HG03354 (cell line): ENCODE results near the gene FRMD8.
"Not testable (repeated sequence)": the region's sequence is repeated elsewhere in the genome, so short reads cannot be mapped to it uniquely, and the experiment has no call there.

Experiments
- ATAC-seq: cut with Tn5 transposase; IDR thresholded peaks from one replicate; pipeline ENCODE4 v1.9.1; 2021; ENCODE audit warnings: mild to moderate bottlenecking; ENCODE audit not compliant: unreplicated experiment, poor library complexity, severe bottlenecking

FRMD8 gene

DNA sequence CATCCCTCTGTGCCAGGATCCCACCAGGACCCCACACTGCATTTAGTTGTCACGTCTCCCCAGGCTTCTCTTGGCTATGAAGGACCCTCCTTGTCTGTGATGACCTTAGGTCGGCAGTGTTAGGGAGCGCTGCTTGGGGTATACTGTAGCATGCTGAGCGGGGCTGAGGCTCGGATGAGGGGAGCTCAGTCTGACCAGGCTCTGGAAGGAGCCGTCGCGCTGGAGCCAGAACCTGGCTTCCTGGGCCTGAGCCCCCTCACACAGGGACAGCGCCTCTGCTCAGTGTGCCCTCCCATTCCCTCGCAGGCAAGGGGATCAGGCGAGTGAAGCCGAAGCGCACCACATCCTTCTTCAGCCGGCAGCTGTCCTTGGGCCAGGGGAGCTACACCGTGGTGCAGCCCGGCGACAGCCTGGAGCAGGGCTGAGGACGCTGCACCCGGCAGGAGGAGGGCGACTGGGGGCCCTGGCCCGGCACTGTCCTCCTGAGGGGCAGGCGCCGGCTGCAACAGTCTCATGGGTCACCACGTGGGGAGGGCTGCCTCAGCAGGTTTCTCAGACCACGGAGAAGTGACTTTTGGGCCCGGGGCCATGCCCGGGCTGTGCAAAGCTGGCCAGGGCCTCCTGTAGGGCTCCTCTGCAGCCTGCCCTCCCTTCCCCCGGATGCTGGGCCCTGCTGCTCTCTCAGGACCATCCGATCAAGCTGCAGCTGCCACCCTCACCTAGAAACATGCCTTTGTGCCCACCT lies 24.7 kb downstream of the FRMD8 start:
- ATAC-seq, result no peak

- ATAC-seq, result no peak
Observed at GRCh38 chr11:65411681-65412070, 25.2 kb downstream of the FRMD8 start.

- no peak for ATAC-seq
Observed at GRCh38 chr11:65412271-65413076, 26.0 kb downstream of the FRMD8 start.

- ATAC-seq, result not testable (repeated sequence)
Observed at GRCh38 chr11:65413077-65413664, 26.7 kb downstream of the FRMD8 start.

DNA sequence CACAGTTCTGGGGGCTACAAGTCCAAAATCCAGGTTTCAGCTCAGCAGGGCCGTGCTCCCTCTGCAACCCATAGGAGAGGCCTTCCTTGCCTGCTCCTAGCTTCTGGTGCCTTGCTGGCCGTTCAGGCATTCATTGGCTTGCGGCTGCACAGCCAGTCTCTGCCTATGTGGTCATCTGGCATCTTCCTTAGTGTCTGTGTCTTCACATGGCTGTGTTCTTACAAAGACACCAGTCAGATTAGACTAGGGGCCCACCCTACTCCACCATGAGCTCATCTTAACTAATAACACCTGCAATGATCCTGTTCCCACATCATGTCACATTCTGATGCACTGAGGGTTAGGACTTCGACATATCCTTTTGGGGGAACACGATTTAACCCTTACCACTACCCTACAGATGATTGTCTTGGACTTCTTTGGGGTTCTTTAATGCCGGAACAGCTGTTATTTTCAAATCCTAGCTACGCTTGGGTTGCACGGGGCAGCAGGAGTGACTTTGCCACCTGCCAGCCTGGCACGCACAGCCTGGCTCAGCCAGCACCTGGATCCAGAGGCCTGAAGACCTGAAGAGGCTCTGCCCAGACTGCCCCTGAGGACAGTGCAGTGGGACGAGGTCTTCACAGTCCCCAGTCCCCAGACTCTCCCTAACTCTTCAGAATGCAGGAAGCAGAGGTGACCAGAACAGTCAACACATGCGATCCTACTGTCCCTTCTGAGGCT lies 28.5 kb downstream of the FRMD8 start:
- ATAC-seq, result no peak

DNA sequence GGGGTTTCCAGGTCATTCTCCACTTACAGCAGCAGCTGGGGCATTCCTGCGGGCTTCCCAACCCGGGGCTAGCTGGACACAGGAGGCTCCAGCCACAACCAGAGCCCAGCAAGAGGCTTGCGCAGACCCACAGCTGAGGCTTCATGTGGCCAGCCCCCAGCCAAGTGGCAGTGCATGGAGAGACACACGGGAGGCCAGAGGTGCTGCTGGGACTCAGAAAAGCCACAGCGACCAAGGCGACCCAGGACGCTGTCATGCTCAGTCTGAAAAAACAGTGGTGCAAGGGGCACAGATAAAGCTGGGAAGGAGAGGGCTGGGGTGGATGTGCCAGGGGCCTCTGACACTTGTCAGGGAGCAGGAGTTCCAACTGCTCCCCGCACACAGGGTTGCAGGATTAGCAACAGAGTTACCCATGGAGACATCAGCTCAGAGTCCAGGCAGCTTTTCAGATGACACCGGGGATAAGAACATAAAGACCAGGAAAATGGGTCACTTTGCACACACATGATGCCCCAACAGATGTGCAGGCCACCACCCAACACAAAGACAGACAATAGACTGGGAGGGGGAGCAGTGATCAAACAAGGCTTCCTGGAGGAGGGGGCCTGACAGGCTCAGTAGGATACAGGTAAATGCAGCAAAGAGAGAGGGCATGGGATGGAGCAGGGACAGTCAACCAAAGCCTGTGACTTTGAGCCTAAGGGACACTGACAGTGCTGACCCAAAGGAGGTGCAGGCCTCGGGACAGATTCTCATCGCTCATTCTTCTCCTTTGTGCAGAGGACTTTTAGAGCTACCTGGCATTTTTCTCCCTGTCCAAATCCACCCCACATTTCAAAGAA lies 29.3 kb downstream of the FRMD8 start:
- ATAC-seq, result no peak

- peak; percentile 32 for ATAC-seq
Observed at GRCh38 chr11:65416341-65416824, 29.9 kb downstream of the FRMD8 start.

DNA sequence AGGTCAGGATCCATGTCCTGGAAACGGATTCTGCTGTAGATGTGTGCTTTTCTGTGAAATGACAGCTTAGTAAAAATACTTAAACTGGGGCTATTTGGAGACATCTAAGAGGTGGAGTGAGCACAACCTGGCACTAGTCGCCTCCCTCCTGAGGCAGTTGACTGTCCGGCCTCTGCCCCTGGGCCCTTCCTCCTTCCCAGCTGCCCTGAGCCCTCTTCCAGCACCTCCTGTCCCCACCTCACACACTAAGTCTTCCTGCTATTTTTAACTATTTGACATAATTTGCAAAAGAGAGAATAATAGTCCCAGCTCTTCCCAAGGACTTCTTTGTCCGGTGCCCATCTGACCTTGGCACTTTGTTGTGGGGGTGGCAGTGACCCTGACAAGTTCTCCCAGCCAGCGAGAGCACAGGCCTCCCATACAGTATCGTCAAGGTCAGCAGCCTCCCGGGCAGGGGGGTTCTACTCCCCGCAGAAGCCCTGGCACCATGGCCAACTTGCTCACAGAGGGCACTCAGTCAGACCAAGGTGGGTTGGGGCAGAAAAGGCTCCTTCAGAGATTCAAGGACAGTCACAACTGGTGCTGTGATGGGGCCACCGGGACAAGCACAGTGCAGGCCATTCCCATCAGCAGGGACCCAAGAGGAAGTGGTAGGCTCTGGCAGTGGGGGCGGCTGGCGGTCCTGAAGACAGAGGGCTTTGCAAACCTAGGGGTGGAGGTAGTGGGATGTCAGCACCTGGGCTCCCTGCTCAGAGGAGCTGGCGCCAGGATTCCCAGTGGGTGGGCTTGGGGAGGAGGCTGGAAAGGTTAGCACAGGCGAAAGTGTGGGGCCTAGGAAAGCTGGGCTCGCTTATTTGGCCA lies 30.6 kb downstream of the FRMD8 start:
- no peak for ATAC-seq

GRCh38 chr11:65417702-65418430 lies 31.4 kb downstream of the FRMD8 start:
- ATAC-seq, result no peak

- ATAC-seq, result no peak
Observed at GRCh38 chr11:65418431-65418680, 31.9 kb downstream of the FRMD8 start.

DNA sequence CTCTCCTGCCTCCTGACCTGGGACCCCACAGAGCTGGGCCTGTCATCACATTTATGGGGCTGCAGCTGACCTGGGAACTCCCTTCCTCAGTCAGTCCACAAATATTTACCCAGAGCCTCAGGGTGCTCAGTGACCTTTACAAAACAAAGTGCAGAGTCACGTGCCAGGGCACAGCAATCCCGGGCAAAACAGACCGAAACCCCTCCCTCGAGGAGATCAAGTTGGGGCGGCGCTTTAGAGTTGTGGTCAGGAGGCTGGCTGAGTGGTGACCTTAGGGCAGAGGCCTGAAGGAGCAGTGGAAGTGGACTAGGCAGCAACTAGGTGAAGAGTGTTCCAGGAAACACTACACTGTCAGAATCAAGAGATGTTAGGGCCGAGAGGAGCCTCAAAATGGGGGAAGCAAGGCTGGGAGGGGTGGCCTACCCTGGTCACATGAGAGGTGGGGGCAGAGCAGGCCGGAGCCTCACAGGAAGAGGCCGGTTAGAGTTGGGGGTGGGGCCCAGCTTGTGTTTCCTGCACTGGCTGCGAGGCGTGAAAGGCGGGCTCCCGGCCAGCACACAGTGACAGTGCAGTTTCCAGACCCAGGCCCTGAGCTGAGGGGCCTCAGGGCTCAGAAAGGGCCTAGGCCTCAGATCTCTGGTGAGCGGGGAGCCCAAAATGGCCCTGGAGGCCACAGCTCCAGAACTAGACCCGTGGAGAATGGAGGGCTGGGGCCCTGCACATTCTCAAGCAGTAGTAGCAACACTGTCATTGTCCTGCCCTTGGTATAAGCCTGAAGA lies 32.4 kb downstream of the FRMD8 start:
- ATAC-seq, result peak; percentile 44

DNA sequence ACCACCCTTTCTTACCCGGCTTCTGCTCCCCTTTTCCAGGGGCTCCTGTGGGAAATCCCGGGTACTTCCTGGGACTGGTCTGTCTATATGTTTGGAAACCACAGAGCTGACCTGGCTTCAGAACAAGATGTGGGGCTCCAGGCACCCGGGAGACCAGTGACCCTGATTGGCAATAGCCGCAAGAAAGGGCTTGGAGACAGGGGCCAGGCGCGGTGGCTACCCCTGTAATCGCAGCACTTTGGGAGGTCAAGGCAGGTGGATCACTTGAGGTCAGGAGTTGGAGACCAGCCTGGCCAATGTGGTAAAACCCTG lies 33.0 kb downstream of the FRMD8 start:
- ATAC-seq, result no peak

DNA sequence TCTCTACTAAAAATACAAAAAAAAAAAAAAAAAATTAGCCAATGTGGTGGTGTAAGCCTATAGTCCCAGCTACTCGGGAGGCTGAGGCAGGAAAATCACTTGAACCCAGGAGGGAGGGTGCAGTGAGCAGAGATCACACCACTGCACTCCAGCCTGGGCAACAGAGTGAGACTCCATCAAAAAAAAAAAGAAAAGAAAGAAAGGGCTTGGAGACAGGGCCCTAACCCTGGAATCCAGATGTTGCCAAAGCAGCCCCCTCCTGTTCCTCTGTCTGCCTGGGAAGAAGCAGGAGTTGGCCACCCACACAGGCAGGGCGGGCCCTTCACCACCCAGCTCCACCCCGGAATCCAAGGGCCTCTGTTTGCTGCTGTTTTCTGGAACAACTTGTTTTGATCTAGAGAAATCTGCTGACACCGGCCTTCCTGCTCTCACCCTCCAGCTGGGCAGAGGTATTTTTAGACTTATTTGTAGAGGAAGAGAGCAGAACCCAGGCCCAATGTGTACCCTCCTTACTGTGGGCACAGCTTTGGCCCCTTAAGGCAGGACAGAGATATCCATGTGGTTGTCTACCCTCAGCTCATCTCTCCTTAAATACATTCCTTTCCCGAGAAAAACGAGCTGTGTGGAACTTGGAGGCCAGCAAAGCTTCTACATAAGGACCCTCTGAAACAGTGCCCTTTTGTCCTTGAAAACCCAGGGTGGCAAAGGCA lies 33.5 kb downstream of the FRMD8 start:
- no peak for ATAC-seq

DNA sequence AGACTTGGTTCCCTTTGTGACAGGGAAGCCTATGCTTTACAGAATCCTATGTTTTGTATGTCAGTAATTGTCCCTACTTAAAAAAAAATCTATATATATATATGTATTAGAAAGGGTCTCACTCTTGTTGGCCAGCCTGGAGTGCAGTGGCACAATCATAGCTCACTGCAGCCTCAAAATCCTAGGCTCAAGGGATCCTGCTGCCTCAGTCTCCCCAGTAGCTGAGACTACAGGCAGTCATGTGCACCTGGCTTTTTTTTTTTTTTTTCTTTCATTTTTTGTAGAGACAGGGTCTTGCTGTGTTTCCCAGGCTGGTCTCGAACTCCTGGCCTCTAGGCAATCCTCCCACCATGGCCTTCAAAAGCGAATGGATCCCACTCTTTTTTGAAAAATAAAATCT lies 34.1 kb downstream of the FRMD8 start:
- ATAC-seq, result no peak

DNA sequence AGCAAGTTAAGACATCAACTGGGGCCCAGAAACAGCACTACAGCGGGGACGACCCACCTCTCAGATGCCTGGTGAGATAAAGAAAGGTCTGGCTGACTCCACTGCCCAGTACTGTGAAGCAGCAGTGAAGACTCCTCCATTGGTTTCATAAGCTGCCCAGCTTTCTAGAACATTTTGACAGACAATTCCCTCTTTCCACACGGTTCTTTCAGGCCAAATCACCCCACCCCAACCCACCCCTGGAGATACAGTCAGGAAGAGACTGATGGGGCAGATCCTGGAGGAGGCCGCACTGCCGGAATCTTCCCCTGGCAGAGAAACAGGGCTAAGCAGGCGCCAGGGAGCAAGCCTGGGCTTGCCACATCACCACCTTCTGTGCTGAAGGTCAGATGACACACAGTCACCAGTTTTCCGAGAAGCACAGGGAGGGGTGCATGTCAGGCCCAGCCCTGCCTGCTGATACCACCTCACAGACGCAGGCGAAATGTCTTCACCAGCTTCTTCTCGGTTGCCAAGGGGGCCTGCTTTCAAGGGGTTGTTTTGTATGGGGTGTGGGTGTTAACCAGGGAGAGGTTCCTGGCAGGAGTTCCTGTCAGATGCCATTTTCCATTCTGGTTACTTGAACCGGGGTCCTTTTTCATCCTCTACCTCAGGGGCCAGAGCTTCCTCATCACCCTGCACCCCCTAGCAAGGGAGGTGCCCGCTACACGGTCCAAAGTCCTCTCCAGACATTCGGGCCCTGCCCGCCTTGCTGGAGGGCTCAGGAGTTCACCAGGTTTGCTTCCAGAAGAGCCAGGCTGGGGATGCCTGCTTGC lies 34.7 kb downstream of the FRMD8 start:
- no peak for ATAC-seq
